ENCODE data around the gene LRRC4. TPM values are rescaled to one million over a fixed set of nuclear protein-coding genes. Genes with fewer than 3 reads are reported as not detected.

The LRRC4 gene
- total RNA-seq, 4 donors from 2014 or later, result 0.29 to 2.5 (median 1.2) TPM

- Histone ChIP-seq H3K4me1 (no peaks in the 10 kb centered on the region), H3K4me3 (no peak overlapping the region), H3K27me3 (no peaks in the 10 kb centered on the region), H3K27ac (peak overlapping the region in 1 of 2 donors; percentile 48), H3K36me3 (no peaks in the 10 kb centered on the region), H3K9me3 (no peaks in the 10 kb centered on the region)
- no peak for DNase-seq
- intact Hi-C loops (cut with DNase I; ENCODE audit: low total_unique reads), result no loop called here
- TF ChIP-seq CTCF (IDR thresholded peaks at IDR 0.05) (no peak), POLR2A (IDR thresholded peaks at IDR 0.05) (no peak)
Observed at GRCh38 chr7:127995881-127996215, 35.4 kb downstream of the LRRC4 start.

GRCh38 chr7:127995156-127995880 is 35.9 kb downstream of the LRRC4 start:
- intact Hi-C loops (cut with DNase I; ENCODE audit: low total_unique reads), result no loop called here
- Histone ChIP-seq H3K36me3 (no peaks in the 10 kb centered on the region), H3K9me3 (no peaks in the 10 kb centered on the region), H3K4me1 (no peaks in the 10 kb centered on the region), H3K27ac (peak overlapping the region; percentile 19 to 48), H3K27me3 (no peaks in the 10 kb centered on the region), H3K4me3 (no peak overlapping the region)
- TF ChIP-seq CTCF (IDR thresholded peaks at IDR 0.05) (no peak), POLR2A (IDR thresholded peaks at IDR 0.05) (no peak)
- no peak for DNase-seq

- no peak for TF ChIP-seq CTCF (IDR thresholded peaks at IDR 0.05)
- TF ChIP-seq POLR2A (IDR thresholded peaks at IDR 0.05), result no peak
- Histone ChIP-seq H3K4me3 (no peak overlapping the region), H3K4me1 (no peaks in the 10 kb centered on the region), H3K27me3 (no peaks in the 10 kb centered on the region), H3K27ac (no peak overlapping the region), H3K36me3 (no peaks in the 10 kb centered on the region), H3K9me3 (no peaks in the 10 kb centered on the region)
- intact Hi-C loops (cut with DNase I; ENCODE audit: low total_unique reads), result no loop called here
- DNase-seq, result no peak
Observed at GRCh38 chr7:127993987-127994386, 37.2 kb downstream of the LRRC4 start.

GRCh38 chr7:127993317-127993716 is 37.9 kb downstream of the LRRC4 start:
- H3K9me3 ChIP-seq, result no peaks in the 10 kb centered on the region
- H3K27ac ChIP-seq, result no peak overlapping the region
- no peak for TF ChIP-seq POLR2A (IDR thresholded peaks at IDR 0.05)
- no peak for TF ChIP-seq CTCF (IDR thresholded peaks at IDR 0.05)
- intact Hi-C loops (cut with DNase I; ENCODE audit: low total_unique reads), result no loop called here
- H3K36me3 ChIP-seq, result no peaks in the 10 kb centered on the region
- no peaks in the 10 kb centered on the region for H3K27me3 ChIP-seq
- no peak overlapping the region for H3K4me3 ChIP-seq
- no peaks in the 10 kb centered on the region for H3K4me1 ChIP-seq
- no peak for DNase-seq

GRCh38 chr7:127988751-127989150 is 42.5 kb downstream of the LRRC4 start:
- Histone ChIP-seq H3K9me3 (no peaks in the 10 kb centered on the region), H3K36me3 (no peaks in the 10 kb centered on the region), H3K27me3 (no peaks in the 10 kb centered on the region), H3K27ac (no peak overlapping the region), H3K4me3 (no peak overlapping the region), H3K4me1 (no peaks in the 10 kb centered on the region)
- intact Hi-C loops (cut with DNase I; ENCODE audit: low total_unique reads), result no loop called here
- DNase-seq, result no peak
- TF ChIP-seq POLR2A (IDR thresholded peaks at IDR 0.05), result no peak
- no peak for TF ChIP-seq CTCF (IDR thresholded peaks at IDR 0.05)

Data from uterus (tissue), 4 donors.